GM21619 (cell line): ENCODE data around the gene RBP7.
"Not testable (repeated sequence)": the region's sequence is repeated elsewhere in the genome, so short reads cannot be mapped to it uniquely, and the experiment has no call there.

ENCODE experiments used
- ATAC-seq: cut with Tn5 transposase; IDR thresholded peaks from one replicate; pipeline ENCODE4 v1.9.1; 2021; ENCODE audit not compliant: unreplicated experiment

RBP7 gene

GRCh38 chr1:10028956-10029500 is 32.0 kb downstream of the RBP7 start:
- not testable (repeated sequence) for ATAC-seq

DNA sequence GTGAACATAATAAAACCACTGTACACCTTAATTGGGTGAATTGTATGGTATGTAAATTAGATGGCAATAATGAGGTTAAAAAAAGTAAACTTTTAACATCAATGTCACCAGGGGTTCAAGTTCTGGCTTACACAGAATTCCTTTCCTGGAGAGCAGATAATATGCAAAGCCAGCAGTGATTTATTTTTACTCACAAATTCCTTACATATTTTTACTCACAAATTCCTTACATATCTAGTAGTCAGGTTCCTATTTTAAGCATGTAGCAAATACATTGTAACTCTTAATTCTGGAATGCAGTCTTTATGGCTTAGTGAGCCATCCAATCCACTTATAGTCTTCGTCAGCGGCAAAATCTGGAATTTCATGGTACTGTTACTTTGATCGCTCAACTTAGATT is 34.4 kb downstream of the RBP7 start:
- no peak for ATAC-seq

- ATAC-seq: peak; percentile 94
Observed at GRCh38 chr1:10032590-10033358, 35.7 kb downstream of the RBP7 start, which contains the start of gene UBE4B. Gene UBE4B, plus strand, starts transcription at chr1:10032958. Its CDS starts 713 bp downstream, at chr1:10033671.

GRCh38 chr1:10033359-10033845 is 36.4 kb downstream of the RBP7 start:
- peak; percentile 17 for ATAC-seq

GRCh38 chr1:10042746-10043145 is 45.7 kb downstream of the RBP7 start:
- no peak for ATAC-seq

- no peak for ATAC-seq
Observed at GRCh38 chr1:10045480-10046355, 48.7 kb downstream of the RBP7 start.

DNA sequence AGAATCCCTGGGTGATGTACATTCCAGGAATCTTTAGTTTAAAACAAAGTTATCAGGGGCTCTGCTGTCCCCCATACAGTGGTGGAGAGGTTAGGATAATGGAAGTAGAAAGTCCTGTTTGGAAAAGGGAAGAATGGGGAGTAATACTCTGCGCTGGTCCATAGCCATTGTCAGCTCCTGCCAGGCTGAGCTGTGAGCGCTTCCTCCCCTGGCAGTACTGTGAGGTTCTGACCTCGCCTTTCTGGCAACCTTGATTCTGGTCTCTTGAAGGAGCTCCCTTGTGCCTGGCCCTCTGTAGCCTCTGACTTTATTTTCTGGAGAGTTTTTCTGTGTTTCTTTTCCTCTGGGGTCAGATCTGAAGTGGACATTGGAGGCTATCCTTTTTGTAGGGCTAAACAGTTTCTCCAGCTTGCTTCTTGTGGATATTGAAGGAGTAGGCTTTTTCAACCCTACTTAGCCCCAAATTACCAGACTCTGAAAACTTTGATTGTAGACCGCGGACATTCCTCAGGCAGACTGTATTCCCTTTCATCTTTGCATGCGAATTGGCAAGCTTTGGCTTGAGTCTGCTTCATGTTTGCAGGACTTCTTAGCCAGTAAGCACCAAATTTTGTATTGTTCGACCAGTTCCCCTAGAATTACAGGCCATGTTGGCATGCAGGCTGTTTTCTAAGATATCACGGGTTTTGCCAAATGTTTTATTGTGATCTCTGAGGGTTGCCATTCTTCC is 49.5 kb downstream of the RBP7 start:
- ATAC-seq: no peak

GRCh38 chr1:10048601-10049000 is 51.6 kb downstream of the RBP7 start:
- no peak for ATAC-seq

DNA sequence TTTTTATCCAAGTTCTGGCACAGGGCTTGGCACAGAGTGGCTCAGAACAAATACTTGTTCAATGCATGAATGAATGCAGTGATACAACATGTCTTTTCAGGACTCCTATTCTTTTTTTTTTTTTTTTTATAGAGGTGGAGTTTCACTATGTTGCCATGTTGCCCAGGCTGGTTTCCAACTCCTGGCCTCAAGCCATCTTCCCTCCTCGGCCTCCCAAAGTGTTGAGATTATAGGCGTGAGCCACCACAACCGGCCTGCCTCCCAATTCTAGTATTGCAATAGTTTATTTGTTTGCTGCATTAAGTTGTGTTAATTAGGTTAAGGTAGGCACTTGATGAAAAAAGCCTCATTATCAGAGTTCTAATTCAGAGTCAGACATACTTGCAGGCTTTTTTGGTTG is 53.6 kb downstream of the RBP7 start:
- no peak for ATAC-seq

DNA sequence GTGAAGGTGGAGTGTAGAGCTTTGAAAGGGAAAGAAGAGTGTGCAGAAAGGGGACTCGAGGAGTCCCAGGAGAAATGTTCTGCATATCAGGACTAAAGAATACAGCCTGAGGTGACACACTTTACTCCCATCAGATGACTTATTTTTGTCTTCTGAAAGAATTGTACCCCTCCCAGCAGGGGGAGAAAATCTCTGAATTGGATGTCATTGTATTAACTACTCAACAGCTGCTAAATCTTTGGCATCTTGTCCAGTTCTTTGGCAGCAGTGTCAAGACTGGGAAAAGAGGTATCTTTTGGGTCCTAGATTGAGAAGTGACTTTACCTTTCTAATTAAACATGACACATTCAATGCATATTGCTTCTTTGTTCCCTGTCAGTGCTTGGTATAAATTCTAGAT is 54.6 kb downstream of the RBP7 start:
- no peak for ATAC-seq

DNA sequence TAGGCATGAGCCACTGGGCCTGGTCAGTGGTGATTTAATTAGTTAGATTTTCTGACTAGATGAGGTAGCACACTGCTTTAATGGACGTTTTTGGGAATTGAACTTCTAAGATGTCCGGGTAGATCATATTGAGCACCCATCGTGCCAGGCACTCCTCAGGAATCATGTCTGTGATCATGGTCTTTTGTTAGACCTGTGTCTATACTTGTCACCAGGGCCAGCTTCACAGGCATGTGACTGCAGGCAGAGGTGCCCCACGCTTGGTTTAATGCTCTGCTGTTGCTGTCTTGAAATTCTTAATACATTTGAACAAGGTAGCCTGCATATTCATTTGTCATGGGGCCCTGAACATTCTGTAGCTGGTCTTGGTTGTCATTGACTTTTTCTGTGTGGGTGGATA is 55.3 kb downstream of the RBP7 start:
- no peak for ATAC-seq

DNA sequence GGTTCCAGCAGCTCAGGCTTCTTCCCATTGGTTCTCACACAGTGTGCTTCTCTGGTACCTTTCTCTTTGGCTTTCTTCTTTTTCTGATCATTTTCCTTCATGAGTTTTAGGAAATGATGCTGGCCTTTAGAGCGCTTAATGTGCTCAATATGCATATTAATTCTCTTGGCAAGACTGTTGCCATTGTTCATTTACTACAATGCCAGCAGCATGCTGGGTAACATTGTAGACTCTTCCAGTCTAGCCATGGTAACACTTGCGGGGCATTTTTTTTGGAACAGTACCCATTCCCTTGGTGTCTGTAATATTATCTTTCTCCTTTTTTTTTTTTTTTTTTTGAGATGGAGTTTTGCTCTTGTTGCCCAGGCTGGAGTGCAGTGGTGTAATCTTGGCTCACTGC is 57.4 kb downstream of the RBP7 start:
- no peak for ATAC-seq

GRCh38 chr1:10056599-10056987 is 59.6 kb downstream of the RBP7 start:
- no peak for ATAC-seq

GRCh38 chr1:10057343-10057742 is 60.3 kb downstream of the RBP7 start:
- no peak for ATAC-seq

- no peak for ATAC-seq
Observed at GRCh38 chr1:10057796-10058195, 60.8 kb downstream of the RBP7 start.

DNA sequence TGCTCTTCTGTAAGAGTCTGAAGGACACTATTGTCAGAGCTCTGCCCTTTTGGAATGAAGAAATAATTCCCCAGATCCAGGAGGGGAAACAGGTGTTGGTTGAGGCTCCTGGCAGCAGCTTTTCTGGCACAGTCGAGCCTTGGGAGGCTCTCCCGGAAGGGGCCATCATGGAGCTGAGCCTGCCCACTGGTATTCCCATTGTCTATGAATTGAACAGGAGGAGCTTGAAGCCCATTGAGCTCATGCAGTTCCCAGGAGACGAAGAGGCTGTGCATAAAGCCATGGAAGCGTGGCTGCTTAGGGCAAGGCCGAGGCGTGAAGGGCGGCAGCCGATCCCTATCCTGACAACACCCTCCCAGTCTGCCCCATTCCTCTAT is 62.3 kb downstream of the RBP7 start:
- no peak for ATAC-seq

GRCh38 chr1:10060311-10061100 is 63.5 kb downstream of the RBP7 start:
- no peak for ATAC-seq

DNA sequence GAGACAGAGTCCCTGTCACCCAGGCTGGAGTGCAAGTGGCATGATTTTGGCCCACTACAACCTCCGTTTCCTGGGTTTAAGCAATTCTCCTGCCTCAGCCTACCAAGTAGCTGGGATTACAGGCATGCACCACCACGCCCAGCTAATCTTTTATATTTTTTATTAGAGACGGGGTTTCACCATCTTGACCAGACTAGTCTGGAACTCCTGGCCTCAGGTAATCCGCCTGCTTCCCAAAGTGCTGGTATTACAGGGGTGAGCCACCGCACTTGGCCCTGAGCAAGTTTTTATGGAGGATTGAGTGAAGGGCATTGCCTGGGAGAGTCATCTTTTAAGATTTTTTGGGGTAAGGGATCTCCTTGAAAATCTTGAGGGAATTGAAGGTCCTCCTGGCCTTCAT is 64.2 kb downstream of the RBP7 start:
- ATAC-seq: no peak

DNA sequence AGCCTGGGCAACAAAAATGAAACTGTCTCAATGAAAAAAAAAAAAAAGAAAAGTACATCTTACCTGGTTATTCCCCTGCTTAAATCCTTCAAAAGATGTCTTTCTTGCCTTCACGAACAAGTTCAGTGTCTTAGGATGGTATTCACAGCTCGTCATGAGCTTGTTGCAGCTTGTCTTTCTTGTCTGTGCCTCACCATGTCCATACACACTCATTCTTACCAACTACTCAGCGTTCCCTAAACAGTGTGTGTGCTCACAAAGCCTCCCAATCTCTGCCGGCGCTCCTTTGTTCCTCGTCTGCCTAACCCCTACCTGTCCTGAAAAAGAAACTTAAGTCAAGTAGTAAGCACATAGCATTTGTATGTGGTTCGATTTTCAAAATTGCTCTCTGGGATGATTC is 66.8 kb downstream of the RBP7 start:
- ATAC-seq: no peak
